Measurements from ENCODE around the gene DOP1B.

DNA sequence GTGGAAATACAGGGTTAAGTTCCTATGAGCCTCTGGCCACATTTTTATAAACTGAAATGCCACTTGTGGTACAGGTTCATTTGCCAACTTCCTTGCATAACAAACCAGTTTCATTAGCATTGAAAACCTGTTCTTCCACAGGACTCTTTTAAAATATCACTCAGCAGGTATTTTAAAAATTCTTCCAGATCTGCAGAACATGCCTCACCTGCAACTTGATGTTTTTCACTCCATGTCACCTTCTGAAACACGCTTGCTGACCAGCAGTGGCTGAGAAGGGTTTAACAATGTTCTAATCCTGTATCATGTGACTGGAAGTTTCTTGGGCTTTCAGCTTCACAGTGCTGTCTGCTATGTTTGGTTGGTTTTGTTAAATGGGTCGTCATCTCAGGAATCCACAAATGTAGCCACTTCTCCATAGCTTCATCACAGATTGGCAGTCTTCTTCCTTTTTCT, 39.3 kb upstream of the DOP1B start:
- TF ChIP-seq, protein P1, sequence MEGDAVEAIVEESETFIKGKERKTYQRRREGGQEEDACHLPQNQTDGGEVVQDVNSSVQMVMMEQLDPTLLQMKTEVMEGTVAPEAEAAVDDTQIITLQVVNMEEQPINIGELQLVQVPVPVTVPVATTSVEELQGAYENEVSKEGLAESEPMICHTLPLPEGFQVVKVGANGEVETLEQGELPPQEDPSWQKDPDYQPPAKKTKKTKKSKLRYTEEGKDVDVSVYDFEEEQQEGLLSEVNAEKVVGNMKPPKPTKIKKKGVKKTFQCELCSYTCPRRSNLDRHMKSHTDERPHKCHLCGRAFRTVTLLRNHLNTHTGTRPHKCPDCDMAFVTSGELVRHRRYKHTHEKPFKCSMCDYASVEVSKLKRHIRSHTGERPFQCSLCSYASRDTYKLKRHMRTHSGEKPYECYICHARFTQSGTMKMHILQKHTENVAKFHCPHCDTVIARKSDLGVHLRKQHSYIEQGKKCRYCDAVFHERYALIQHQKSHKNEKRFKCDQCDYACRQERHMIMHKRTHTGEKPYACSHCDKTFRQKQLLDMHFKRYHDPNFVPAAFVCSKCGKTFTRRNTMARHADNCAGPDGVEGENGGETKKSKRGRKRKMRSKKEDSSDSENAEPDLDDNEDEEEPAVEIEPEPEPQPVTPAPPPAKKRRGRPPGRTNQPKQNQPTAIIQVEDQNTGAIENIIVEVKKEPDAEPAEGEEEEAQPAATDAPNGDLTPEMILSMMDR (conservative IDR thresholded peaks at IDR 0.05), result no peak
- TF ChIP-seq ZFX (IDR thresholded peaks at IDR 0.05), result no peak

All from C4-2B (cell line).